Activated effector memory CD4-positive, alpha-beta T cell treated with Interleukin-2 at 50 U/mL for 16 hours (primary cell): ENCODE data around the gene CTSC.
"Not testable (repeated sequence)": the region's sequence is repeated elsewhere in the genome, so short reads cannot be mapped to it uniquely, and the experiment has no call there.

Source experiments
- DNase-seq: peaks from one replicate; pipeline ENCODE4 v3.0.0-alpha.2; 2020

CTSC gene

DNA sequence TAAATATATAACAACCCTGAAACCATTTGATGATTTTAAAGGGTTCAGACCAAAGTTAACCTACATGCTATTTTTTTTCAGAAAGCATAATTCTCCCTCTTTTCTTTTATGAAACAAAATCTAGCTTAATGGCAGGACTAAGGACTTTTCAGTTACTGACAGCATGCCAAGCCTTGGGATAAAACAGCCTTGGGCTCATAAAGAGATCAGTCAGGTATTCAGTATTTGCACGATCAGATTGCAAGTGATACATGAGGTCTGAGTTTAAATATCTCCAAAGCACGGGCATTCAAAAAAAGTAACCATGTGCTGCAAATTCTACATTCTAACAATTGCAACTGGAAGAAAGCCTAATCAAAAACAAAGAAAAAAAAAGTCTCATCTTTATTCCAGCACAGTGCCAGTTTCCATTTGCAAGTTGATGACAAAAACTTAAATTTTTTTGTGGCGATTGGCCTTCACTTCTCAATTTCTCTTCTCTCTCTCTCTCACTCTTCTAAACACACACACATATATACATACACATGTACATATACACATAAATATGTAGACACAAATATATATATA is 60.1 kb downstream of the CTSC start:
- DNase-seq = no peak

DNA sequence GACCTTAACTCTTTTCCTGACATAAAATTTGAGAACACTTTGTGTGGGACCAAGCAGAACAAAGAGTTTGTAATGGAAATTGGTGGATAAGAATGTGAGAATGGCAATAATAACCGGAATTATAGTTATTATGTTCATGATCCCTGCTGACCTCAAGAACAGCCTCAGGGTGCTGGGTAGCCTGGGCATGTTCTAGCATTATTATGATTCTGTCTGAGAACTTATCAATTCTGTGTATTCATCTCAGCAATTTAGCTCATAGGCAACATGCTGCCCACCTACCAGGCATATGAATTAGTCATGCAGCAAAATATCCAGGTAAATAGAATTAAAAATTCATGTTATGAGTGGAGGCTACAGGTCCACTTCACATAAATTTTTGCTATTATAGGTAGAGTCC is 61.9 kb downstream of the CTSC start:
- no peak for DNase-seq

DNA sequence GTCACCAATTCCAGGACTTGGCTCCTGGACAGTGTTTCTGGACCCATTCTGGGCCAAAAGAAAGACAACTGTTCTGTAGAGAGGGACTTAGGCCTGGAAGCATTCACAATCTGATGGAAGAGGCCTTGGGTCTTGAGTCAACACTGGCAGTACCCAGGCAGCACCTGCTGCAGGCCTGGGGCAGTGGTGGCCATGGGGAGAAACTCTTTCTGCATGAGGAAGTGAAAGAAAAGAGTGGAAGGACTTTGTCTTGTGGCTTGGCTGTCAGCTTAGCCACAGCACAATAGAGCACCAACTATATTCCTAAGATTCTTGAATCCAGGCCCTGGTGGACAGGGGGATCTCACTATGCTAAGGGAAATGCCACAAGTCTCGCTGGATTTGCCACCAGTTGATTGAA is 70.6 kb downstream of the CTSC start:
- DNase-seq = no peak

DNA sequence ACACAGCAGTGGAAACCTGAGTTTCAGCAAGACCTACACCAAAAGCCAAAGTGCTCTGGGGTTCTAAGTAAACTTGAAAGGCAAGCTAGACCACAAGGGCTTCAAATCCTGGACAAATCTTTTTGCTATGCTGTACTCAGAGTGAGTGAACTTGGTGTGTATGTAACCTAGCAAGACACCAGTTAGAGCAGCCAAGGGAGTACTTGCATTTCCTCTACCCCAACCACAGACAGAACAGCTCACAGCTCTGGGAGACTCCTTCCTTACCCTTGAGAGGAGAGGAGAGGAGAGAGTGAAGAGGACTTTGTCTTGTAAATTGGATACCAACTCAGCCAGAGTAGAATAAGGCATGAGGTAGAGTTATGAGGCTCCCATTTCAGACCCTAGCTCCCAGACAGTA is 71.4 kb downstream of the CTSC start:
- DNase-seq = no peak

DNA sequence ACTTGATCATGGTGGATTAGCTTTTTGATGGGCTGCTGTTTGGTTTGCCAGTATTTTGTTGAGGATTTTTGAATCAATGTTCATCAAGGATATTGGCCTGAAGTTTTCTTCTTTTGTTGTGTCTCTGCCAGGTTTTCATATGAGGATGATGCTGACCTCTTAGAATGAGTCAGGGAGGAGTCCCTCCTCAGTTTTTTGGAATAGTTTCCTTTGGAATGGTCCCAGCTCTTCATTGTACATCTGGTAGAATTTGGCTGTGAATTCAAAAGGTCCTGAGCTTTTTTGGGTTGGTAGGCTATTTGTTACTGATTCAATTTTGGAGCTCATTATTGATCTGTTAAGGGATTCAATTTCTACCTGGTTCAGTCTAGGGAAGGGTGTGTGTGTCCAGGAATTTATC is 78.1 kb downstream of the CTSC start:
- no peak for DNase-seq

DNA sequence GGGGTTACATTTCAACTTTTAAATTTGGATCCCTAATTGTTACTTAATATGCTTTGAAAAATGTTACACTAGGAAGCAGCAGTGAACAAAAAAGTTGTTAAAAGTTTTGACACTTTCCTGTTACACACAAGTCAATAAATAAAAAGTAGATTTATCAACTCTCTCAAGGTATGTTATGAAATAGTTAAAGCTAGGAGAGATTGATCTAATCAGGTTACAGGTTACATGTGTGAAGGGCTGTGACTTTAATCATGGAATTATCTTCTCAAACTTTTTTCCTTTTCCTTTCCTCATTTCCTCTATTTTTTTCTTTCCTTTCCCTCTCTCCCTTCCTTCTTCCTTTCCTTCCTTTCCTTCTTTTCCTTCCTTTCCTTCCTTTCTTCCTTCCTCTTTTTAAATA is 85.3 kb downstream of the CTSC start:
- no peak for DNase-seq

DNA sequence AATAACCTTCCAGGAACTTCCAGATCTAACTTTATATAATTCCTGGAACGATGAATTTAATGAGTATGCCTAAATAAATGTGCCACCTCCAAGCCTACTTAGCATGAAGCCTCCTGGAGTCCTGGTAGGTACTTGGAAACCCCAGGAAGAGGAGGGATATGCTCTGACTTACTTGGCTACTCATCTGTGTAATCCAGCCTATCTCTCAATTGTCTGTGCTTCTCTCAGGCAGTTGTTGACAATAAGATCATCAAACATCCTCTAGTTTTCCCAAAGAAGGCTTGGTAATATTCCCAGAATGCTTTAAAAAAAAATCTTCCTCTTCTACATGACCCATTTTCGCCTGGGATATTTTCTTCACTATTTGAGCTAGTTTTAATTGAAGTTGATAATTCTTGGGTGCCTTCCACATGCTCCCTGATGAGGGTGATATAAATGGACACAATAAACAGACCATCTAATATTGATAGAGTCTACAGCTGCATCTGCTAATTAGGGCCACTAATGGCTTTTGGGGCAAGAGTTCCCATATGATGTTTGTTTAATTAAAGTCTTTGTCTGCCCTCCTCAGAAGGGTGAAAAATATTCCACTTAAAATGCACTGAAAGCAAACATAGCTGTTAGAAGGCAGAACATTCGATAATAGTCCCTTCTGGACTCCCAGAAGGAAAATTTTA is 86.8 kb downstream of the CTSC start:
- DNase-seq = no peak

DNA sequence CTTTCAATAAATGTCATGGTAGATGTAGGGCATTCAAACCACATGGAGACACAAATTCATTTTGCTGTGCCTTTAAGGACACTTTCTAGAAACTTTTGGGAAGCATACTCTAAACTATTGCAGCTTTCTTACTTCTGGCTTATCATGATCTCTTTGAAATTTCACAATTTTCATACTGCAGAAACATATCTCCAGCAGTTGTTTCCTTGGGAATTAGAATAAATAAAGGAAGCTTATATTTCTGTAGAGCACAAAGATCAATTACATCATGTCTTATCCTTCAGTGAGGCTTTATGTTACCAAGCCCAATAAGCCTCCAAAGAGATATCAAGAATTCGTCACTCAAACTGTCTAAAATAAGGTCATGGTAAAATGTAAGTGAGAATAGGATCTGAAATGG is 87.8 kb downstream of the CTSC start:
- no peak for DNase-seq

DNA sequence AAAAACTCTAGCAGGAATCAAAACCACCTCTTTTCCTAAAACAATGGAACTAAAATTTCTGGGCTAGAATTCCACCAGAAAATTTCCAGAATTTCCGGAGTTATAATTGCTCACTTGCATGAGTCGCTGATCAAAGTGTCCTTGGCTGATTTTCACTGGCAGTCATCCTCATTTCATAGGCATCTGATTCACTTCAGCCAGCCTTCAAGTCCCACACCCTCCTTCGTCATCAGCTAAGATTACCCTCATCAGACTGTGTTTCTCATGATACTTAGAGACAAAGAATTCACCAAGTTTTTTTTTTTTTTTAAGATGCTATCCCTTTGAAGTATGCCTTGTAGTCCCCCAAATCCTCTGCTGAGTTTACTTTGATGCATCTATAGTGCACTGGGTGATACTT is 90.8 kb downstream of the CTSC start:
- DNase-seq = no peak

DNA sequence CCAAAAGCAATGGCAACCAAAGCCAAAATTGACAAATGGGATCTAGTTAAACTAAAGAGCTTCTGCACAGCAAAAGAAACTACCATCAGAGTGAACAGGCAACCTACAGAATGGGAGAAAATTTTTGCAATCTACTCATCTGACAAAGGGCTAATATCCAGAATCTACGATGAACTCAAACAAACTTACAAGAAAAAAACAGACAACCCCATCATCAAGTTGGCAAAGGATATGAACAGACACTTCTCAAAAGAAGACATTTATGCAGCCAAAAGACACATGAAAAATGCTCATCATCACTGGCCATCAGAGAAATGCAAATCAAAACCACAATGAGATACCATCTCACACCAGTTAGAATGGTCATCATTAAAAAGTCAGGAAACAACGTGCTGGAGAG is 92.0 kb downstream of the CTSC start:
- DNase-seq = not testable (repeated sequence)
